GM18507 (cell line): ENCODE results near the gene RBM7.

Source experiments
- DNase-seq: peaks from one replicate; pipeline ENCODE4 v3.0.0; 2011; ENCODE audit warnings: low read depth; ENCODE audit not compliant: insufficient read length; ENCODE audit errors: extremely low spot score
- FAIRE-seq: peaks from 2 replicates; lab custom pipeline; 2011; peaks lifted over from hg19 to GRCh38; lab: Jason Lieb, UNC

The RBM7 gene

GRCh38 chr11:114440971-114441763, 40.7 kb downstream of the RBM7 start:
- DNase-seq (no peak), FAIRE-seq (no peak)

DNA sequence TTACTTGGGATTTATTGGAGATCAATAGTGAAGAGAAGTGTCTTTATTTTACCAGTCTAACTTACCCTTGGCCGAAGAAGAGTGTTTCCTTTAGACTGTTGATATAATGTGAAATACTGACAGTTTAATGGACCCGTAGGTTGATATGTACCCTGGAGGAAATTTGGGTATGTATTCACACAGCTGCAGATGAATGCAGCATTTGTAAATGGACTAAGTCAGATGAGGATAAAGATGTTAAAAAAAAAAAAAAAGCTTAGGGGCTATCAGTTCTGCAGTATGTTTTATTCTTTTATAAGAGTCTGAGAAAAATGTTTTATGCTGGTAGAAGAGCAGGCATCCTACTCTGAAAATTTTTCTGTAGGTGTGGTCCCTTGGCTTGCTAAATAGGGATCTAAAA, 41.5 kb downstream of the RBM7 start:
- FAIRE-seq (no peak), DNase-seq (no peak)

- no peak for DNase-seq
- FAIRE-seq, result no peak
Measured at GRCh38 chr11:114442536-114442935, 42.1 kb downstream of the RBM7 start.

DNA sequence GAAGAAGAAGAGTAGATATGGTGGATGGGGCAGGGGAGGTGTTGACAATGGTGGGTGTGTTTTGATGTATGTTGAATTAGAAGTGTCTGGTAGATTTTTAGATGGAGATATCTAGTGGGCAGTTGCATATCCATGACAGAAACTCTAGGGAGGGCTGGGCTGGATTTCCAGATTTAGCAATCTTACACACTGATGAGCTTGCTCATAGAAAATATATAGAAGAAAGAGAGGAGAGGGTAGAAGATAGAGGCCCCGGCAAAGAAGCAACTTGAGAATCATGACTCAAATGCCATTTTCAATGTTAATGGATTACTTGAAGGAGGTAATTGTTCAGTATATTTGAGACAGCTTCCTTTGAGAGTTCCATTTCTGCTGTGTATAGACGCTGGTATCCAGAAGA, 47.0 kb downstream of the RBM7 start:
- DNase-seq (no peak), FAIRE-seq (no peak)

- DNase-seq, result no peak
- no peak for FAIRE-seq
Measured at GRCh38 chr11:114447892-114448291, 47.4 kb downstream of the RBM7 start.

DNA sequence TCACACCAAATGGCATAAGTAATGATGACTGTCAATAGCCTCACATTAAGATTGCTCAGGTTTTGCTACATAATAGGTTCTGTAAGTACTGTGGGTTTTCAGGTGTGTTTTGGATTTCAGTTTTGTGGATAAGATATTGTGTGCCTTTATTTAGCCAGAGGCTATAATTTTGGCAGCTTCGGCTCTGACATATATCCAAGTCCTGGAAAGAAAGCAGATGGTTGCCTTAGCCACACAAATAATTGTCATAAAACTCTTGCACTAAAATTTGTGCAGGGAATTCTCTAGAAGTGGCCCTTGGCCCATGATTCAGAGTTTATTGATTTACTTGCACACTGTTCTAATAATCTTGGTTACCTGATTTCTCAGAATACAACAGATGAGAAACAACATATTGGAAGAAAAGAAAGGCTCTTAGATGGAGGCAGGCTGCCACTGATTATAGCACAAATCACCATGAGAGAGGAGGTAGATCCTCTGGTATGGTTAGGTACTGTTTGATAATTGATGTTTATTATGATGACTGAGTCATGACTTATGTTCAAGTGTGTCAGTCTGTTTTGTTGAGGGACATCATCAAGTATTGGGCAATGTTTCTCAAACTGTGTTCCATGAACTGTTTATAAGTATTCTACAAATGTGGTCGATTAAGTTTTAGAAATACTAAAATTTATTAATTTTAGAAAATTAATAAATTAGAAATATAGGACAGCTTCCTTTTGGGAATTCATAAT, 48.5 kb downstream of the RBM7 start:
- no peak for DNase-seq
- FAIRE-seq, result no peak

DNA sequence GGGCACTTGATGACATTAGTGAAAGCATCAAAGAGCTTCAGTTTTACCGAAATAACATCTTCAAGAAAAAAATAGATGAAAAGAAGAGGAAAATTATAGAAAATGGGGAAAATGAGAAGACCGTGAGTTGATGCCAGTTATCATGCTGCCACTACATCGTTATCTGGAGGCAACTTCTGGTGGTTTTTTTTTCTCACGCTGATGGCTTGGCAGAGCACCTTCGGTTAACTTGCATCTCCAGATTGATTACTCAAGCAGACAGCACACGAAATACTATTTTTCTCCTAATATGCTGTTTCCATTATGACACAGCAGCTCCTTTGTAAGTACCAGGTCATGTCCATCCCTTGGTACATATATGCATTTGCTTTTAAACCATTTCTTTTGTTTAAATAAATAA, 49.4 kb downstream of the RBM7 start:
- DNase-seq (no peak), FAIRE-seq (no peak)

DNA sequence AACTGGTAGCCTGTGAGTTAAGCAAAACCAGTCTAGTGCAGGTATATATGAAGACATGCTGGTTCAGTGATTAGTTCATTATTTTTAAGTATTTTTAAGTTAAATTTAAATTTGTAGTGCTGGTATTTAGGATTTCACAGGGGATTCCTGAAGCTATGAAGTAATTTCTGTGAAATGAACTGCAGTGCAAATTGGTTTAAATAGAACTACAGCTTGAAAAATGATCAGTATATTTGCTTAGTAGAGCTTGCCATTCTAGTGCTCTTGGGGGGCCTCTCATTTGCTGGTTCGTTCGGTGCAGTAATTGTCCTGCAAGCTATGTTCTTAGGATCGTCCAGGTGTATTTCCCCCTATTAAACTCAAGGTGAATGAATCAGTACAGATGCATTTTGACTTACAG, 51.9 kb downstream of the RBM7 start:
- DNase-seq, result no peak
- no peak for FAIRE-seq
